HPDE6-E6E7 (cell line): Measurements from ENCODE around the gene FOXS1.
"Not testable (repeated sequence)": the region's sequence is repeated elsewhere in the genome, so short reads cannot be mapped to it uniquely, and the experiment has no call there.

Experiments used
- DNase-seq: peaks from one replicate; pipeline ENCODE4 v3.0.0; 2011; ENCODE audit warnings: missing footprints; ENCODE audit errors: extremely low spot score

Gene FOXS1

DNA sequence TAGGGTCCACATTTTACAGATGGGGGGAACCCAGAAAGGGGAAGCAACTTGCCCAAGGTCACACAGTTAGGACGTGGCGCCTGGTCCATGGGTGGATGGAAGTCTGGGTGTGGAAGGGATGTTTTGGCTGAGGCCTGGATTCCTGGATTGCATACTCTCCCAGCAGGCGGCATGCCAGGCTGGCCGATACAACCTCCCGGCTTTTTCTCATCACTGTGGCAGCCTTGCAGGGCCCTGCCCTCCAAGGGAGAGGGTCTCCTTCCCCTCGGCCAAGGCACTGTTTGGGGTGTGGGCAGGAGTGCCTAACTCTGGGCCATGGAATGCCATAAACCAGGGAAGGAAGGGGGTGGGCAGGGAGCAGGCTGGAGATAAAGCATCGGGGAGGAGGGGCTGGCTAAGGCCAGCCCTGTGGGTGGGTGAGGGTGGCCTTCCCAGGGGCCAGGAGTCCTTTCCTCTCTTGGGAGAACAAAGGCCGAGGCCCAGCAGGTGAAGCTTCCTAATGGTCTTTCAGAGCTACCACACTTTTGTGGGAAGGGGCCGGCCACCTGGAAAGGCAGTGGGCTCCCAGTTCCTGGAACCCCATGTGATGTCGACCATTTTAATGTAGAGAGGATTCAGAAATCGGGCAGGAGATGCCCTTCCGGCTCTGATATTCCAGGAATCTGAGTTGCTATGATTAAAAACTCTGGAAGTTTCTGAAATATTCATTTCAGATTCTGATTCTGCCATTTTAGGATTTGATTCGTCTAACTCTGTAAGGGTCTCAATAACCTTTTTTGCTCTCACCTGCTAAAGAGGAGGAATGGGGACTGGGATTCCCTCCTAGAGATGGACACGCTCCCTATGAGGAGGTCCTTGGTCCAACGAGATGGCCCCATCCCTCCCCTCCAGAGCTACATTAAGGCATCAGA is 4.2 kb downstream of the FOXS1 start:
- no peak for DNase-seq

GRCh38 chr20:31839782-31840487 is 5.5 kb downstream of the FOXS1 start:
- DNase-seq: no peak

GRCh38 chr20:31838646-31839292 is 6.6 kb downstream of the FOXS1 start:
- no peak for DNase-seq

GRCh38 chr20:31837896-31838397 is 7.5 kb downstream of the FOXS1 start:
- no peak for DNase-seq

- DNase-seq: no peak
These were observed 8.4 kb downstream of the FOXS1 start for GRCh38 chr20:31836853-31837608.

- DNase-seq: peak; percentile 98
These were observed 9.2 kb downstream of the FOXS1 start for GRCh38 chr20:31835977-31836852.

DNA sequence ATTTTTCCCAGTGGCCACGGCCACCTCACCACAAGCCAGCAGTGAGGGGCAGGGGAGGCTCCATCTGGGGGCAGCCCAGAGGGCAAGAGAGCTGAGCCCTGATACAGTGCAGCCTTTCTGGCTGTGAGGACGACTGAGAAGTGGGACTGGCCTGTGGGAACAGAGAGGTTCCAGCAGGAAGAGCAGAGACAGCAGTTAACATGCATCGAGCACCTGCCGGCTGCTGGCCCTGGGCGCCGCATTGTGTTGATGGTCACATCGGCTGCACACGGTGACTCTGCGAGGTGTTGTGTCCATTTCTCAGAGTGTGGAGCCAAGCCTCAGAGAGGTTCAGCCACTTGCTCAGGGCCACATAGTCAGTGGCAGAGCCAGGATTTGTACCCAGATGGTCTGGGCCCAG is 9.8 kb downstream of the FOXS1 start:
- no peak for DNase-seq

DNA sequence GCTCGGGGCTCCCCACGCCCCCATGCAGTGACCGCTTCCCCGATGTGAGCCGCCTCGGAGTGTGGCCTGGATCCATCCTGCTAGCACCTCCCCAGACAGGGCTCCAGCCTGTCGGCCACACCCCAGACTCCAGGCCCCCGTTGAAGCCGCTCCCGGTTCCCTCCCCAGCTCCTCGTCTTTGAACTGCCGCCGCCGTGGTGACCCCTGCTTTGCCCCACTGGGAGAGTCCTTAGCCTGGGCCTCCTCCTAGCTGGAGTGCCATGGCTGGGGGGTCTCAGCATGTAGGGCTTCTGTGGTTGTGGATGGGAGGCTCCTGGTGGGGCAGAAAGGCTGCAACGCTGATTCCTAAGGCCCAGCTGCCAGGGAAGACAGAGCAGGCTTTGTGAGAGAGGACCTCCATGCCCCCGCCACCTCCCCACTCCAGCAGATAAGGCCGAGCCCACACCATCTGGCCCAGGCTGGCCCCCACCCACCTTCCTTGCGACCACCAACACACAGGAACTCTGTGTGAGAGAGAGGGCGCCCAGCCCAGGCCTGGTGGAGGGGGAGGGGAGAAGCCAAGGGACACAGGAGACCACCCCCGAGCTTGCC is 11.4 kb downstream of the FOXS1 start:
- DNase-seq: no peak

DNA sequence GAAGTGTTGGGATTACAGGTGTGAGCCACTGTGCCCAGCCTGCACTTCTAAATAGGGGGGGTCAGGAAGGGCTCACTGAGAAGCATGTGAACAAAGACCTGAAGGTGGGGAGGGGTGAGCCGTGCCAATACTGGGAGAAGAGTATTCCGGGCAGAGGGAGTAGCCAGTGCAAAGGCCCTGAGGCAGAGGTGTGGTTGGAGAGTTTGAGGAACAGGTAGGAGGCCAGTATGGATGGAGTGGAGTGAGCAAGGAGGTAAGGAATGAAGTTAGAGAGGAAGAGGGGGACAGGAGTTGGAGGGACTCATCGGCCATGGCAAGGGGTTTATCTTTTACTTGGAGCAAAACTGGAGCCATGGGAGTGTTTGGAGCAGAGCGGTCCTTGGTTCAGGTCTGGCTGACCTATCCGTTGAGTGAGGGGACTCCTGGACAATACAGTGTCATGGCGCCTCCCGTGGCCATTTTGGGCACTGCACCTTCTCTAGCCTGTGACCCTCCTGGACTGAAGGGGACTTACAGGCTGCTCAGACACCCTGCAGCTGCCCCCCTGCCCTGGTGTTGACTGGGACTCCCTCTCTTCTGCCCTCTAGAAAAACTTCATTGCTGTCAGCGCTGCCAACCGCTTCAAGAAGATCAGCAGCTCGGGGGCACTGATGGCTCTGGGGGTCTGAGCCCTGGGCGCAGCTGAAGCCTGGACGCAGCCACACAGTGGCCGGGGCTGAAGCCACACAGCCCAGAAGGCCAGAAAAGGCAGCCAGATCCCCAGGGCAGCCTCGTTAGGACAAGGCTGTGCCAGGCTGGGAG is 12.1 kb downstream of the FOXS1 start:
- no peak for DNase-seq

DNA sequence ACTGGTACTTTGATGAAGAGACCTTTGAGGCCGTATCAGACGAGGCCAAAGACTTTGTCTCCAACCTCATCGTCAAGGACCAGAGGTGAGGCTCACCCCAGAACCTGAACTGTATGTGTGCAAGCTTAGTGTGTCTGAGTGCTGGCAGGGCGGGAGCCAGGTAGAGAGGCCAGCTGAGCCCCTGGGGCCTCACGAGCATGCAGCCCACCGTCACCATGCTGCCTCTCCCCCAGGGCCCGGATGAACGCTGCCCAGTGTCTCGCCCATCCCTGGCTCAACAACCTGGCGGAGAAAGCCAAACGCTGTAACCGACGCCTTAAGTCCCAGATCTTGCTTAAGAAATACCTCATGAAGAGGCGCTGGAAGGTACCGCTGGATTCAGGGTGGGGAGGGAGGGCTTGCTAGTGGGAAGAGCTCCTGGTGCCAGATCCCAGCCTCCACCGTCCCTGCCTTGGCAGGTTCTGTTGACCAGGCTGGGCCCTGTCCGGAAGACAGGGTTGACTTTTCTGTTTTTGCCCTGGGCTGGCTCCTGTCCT is 13.6 kb downstream of the FOXS1 start:
- no peak for DNase-seq

GRCh38 chr20:31831211-31831610 is 14.2 kb downstream of the FOXS1 start:
- DNase-seq: no peak

GRCh38 chr20:31830406-31830981 is 14.9 kb downstream of the FOXS1 start:
- no peak for DNase-seq

GRCh38 chr20:31829731-31830130 is 15.7 kb downstream of the FOXS1 start:
- DNase-seq: no peak

GRCh38 chr20:31828016-31828415 is 17.4 kb downstream of the FOXS1 start:
- not testable (repeated sequence) for DNase-seq

DNA sequence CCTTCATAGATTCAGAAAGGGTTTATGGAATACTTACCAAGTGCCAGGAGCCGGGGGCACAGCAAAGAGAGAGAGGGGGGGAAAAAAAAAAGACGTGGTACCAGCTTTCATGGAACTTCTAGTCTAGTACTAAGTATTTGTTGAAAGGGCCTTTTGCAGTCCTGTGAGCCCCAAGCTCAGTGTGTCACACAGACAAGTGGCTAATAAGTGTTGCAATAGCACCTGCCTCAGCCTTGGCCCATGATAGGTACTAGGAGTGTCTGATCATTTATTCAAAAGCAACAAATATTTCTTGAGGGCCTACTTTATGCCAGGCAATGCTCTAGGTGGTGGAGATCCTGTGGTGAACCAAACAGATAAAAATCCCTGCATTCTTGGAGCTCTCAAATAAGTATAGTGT is 18.3 kb downstream of the FOXS1 start:
- DNase-seq: no peak

DNA sequence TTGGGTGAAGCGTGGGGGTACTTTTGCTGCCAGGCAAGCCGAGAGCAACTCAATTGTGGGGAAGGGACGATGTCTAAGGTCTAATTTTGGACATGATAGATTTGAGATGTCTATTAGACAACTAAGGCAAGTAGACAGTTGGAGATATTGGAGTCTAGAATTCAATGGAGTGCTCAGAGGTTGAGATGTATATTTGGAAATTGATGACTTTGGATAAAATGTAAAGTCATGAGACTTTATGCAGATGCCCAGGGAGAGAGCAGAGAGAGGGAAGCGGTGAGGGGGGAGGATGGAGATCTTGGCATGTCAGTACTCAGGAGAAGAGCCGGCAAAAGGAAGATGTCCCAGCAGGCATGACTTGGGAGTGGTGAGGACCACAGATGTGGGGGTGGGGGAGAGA is 19.3 kb downstream of the FOXS1 start:
- DNase-seq: no peak

- no peak for DNase-seq
These were observed 20.7 kb downstream of the FOXS1 start for GRCh38 chr20:31824554-31825313.

DNA sequence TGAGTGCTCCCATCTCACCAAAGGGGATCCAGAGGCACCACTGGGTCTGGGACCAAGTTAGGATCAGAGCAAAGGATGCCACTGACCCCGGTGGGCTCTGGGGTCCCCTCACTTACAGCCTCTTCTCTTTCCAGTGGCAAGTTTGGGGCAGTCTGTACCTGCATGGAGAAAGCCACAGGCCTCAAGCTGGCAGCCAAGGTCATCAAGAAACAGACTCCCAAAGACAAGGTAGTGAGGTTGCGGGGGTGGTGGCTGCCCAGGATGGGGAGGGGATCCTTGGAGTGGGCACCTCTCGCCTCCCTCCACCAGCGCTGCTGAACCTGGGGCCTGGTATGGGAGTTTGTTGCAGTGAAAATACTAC is 21.3 kb downstream of the FOXS1 start:
- no peak for DNase-seq
